Measurements from ENCODE around the gene CFAP299. TPM values are rescaled to one million over a fixed set of nuclear protein-coding genes. Genes with fewer than 3 reads are reported as not detected.
A peak's percentile ranks its signal among the peaks of the same experiment; 100 is the strongest.
"Not testable (repeated sequence)": the region's sequence is repeated elsewhere in the genome, so short reads cannot be mapped to it uniquely, and the experiment has no call there.

CFAP299 gene
- polyA plus RNA-seq, 3 donors, result 0.60 to 1.4 (median 0.84) TPM

- no peak for DNase-seq
Observed at GRCh38 chr4:80324171-80324570, 11.4 kb upstream of the CFAP299 start.

GRCh38 chr4:80331693-80332092, 3.8 kb upstream of the CFAP299 start:
- DNase-seq, result no peak

- DNase-seq, result no peak
Observed at GRCh38 chr4:80333121-80333520, 2.4 kb upstream of the CFAP299 start.

GRCh38 chr4:80334568-80334967, 962 bp upstream of the CFAP299 start:
- DNase-seq, result no peak

- no peak for DNase-seq
Observed at GRCh38 chr4:80335226-80335553, 340 bp upstream of the CFAP299 start.

- peak; percentile 20 for DNase-seq
Observed at GRCh38 chr4:80336582-80336981, 1.1 kb downstream of the CFAP299 start.

GRCh38 chr4:80340036-80340435, 4.5 kb downstream of the CFAP299 start:
- DNase-seq, result no peak

GRCh38 chr4:80342684-80343083, 7.2 kb downstream of the CFAP299 start:
- not testable (repeated sequence) for DNase-seq

GRCh38 chr4:80343887-80344286, 8.4 kb downstream of the CFAP299 start:
- DNase-seq, result no peak

GRCh38 chr4:80360084-80360483, 24.6 kb downstream of the CFAP299 start:
- no peak for DNase-seq

- DNase-seq, result no peak
Observed at GRCh38 chr4:80360900-80361299, 25.4 kb downstream of the CFAP299 start.

GRCh38 chr4:80361329-80361900, 25.9 kb downstream of the CFAP299 start:
- DNase-seq, result peak; percentile 11

GRCh38 chr4:80362578-80363181, 27.1 kb downstream of the CFAP299 start:
- peak; percentile 42 for DNase-seq

GRCh38 chr4:80365928-80366327, 30.4 kb downstream of the CFAP299 start:
- peak; percentile 63 for DNase-seq

- DNase-seq, result no peak
Observed at GRCh38 chr4:80367737-80368136, 32.2 kb downstream of the CFAP299 start.

GRCh38 chr4:80370635-80371034, 35.1 kb downstream of the CFAP299 start:
- no peak for DNase-seq

GRCh38 chr4:80371046-80371445, 35.5 kb downstream of the CFAP299 start:
- DNase-seq, result no peak

- DNase-seq, result no peak
Observed at GRCh38 chr4:80374180-80374579, 38.6 kb downstream of the CFAP299 start.

GRCh38 chr4:80382090-80382832, 46.7 kb downstream of the CFAP299 start:
- DNase-seq, result no peak

GRCh38 chr4:80385397-80386280, 50.1 kb downstream of the CFAP299 start:
- DNase-seq, result no peak

GRCh38 chr4:80386281-80386886, 50.9 kb downstream of the CFAP299 start:
- no peak for DNase-seq
